ENCODE results near the gene SIN3A.
"Not testable (repeated sequence)": the region's sequence is repeated elsewhere in the genome, so short reads cannot be mapped to it uniquely, and the experiment has no call there.

SIN3A gene

GRCh38 chr15:75416584-75416983 lies 34.9 kb downstream of the SIN3A start:
- no peak for DNase-seq (ENCODE audit: low read depth)
- H3K4me3 ChIP-seq (ENCODE audit: control insufficient read depth, low read depth, low read length) = no peak overlapping the region
- TF ChIP-seq, protein P1, sequence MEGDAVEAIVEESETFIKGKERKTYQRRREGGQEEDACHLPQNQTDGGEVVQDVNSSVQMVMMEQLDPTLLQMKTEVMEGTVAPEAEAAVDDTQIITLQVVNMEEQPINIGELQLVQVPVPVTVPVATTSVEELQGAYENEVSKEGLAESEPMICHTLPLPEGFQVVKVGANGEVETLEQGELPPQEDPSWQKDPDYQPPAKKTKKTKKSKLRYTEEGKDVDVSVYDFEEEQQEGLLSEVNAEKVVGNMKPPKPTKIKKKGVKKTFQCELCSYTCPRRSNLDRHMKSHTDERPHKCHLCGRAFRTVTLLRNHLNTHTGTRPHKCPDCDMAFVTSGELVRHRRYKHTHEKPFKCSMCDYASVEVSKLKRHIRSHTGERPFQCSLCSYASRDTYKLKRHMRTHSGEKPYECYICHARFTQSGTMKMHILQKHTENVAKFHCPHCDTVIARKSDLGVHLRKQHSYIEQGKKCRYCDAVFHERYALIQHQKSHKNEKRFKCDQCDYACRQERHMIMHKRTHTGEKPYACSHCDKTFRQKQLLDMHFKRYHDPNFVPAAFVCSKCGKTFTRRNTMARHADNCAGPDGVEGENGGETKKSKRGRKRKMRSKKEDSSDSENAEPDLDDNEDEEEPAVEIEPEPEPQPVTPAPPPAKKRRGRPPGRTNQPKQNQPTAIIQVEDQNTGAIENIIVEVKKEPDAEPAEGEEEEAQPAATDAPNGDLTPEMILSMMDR (IDR thresholded peaks at IDR 0.05; ENCODE audit: control insufficient read depth, insufficient read depth, low read depth, low read length, missing control alignments) = no peak

DNA sequence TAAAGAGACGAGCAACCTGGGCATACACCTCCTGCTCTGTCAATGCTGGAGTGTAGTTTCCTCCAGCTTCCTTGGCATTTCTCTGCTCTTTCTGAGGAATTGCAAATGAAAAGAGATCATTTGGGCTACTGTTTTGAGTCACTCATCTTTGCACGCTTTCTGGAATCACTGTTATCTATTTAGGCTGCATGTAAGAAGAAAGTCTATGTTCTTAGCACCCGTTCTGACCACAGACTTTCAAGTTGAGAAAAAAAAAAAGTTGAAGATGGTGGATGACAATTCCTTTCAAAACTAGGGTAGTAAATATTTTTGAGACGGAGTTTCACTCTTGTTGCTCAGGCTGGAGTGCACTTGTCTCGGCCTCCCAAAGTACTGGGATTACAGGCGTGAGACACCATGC lies 41.3 kb downstream of the SIN3A start:
- no peak for DNase-seq (ENCODE audit: low read depth)
- TF ChIP-seq, protein P1 (IDR thresholded peaks at IDR 0.05; ENCODE audit: control insufficient read depth, insufficient read depth, low read depth, low read length, missing control alignments) = no peak

DNA sequence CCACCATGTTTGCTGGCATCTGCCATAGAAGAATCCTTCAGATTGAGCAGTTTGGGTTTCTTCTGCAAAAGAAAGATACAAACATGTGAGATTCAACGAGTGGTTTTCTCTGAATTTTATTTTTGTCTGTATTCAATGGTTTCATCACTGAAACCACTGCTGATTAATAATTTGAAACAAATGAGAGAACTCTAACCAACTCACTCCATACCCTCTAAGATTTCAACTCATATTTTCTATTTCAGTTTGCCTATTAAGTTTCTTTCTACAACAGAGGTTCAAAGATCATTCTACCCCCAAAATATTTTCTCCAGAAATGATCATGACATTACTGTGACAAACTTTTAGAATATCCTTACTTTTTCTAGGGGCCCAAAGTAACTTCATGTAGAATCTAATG lies 44.4 kb downstream of the SIN3A start:
- no peak overlapping the region for H3K4me3 ChIP-seq (ENCODE audit: control insufficient read depth, low read depth, low read length)
- TF ChIP-seq, protein P1 (IDR thresholded peaks at IDR 0.05; ENCODE audit: control insufficient read depth, insufficient read depth, low read depth, low read length, missing control alignments) = no peak
- DNase-seq (ENCODE audit: low read depth) = no peak

More for the DNA sequence above, 41.3 kb downstream of the SIN3A start:
- H3K4me3 ChIP-seq (ENCODE audit: control insufficient read depth, low read depth, low read length) = no peak overlapping the region

DNA sequence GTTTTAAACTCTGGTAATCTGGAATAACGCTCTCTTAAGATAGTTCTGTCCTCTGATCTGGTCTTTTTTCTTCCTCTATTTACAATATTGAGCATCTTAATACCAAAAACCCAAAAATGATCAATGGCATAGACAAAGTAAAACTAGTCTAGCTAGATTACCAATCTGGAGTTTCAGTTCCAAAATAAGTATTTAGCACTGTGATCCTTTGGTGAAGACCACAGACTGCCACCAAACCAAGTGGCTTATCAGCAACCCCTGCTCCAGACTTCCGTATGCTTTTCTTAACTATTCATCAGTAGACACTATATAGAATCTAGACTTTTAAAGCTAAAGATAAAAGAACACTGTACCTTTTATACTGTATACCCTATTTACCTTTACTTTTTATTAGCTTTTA lies 47.6 kb downstream of the SIN3A start:
- no peak overlapping the region for H3K4me3 ChIP-seq (ENCODE audit: control insufficient read depth, low read depth, low read length)
- DNase-seq (ENCODE audit: low read depth) = no peak
- TF ChIP-seq, protein P1 (IDR thresholded peaks at IDR 0.05; ENCODE audit: control insufficient read depth, insufficient read depth, low read depth, low read length, missing control alignments) = no peak

DNA sequence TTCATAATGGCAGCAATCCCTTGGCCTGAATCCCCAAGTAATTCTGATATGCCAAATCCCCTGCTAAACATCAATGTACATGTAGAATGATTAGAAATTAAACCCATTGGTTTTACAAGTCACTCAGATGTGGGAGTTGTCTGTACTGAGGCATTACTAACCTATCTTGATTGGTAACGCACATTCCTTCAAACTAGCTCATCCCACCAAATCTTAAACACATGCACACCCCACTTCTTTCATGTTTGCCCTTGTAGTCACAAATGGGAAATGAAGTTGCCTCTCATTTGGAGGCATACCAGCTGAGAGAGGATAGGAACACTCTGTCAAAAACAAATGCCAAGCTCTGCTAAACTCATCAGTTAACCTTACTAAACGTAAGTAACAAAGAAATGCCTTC lies 54.0 kb downstream of the SIN3A start:
- peak; percentile 8 for DNase-seq (ENCODE audit: low read depth)
- TF ChIP-seq, protein P1 (IDR thresholded peaks at IDR 0.05; ENCODE audit: control insufficient read depth, insufficient read depth, low read depth, low read length, missing control alignments) = no peak
- H3K4me3 ChIP-seq (ENCODE audit: control insufficient read depth, low read depth, low read length) = no peak overlapping the region

DNA sequence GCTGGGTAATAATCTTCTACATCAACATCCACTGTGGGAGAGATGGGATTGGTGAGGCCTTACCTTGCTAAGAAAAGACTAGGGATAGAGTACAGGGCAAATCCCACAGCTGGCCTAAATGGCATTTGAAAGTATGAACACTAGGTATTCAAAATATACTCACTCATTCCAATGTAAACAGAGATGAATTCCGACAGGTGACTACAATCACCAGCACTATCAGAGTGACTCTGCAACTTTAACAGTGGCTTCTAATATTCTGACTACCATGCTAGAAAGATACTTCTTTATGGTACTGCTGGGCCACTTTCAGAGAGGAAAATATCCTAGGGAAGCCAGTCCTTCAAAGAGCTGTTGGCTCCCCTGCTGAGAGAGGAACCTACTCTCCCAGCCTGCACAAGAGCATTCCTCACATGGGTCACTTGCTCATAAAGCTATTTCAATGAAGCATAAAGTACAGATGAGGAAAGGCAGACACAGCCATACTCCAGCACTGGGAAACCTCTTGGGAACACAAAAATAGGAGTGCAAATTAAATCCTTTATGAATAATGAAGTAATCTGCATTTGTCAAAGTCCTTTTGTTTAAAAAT lies 61.6 kb downstream of the SIN3A start:
- TF ChIP-seq, protein P1 (IDR thresholded peaks at IDR 0.05; ENCODE audit: control insufficient read depth, insufficient read depth, low read depth, low read length, missing control alignments) = no peak
- DNase-seq (ENCODE audit: low read depth) = no peak
- H3K4me3 ChIP-seq (ENCODE audit: control insufficient read depth, low read depth, low read length) = no peak overlapping the region

- not testable (repeated sequence) for DNase-seq (ENCODE audit: low read depth); H3K4me3 ChIP-seq (ENCODE audit: control insufficient read depth, low read depth, low read length)
Measured at GRCh38 chr15:75383986-75384385, 67.5 kb downstream of the SIN3A start.

Data from AG09309 (cell line).